OCI-LY3 (cell line): ENCODE results near the gene NR4A2.

ENCODE experiments used
- H2AFZ ChIP-seq: fragments of 200-600, 300-600 bp; shearing (Covaris generic); 2 replicates; pipeline ENCODE4 v1.6.0; 2014; ENCODE audit warnings: antibody characterized with exemption, low read depth, low read length
- H3K27ac ChIP-seq: fragments of 200-600, 300-600 bp; sonication (generic); 2 replicates; pipeline ENCODE4 v1.5.1; 2014; ENCODE audit warnings: mild to moderate bottlenecking, low read length, moderate library complexity, mixed read lengths
- H3K27me3 ChIP-seq: fragments of 200-600, 300-600 bp; sonication (generic); 2 replicates; pipeline ENCODE4 v1.6.1; 2014; ENCODE audit warnings: low read depth, low read length, mixed read lengths
- H3K36me3 ChIP-seq: fragments of 200-600, 300-600 bp; sonication (generic); replicated peaks from 2 replicates; pipeline ENCODE3; 2014; ENCODE audit warnings: low read depth, low read length, mixed read lengths
- H3K4me1 ChIP-seq: fragments of 300-600, 200-600 bp; sonication (generic); 2 replicates; pipeline ENCODE4 v1.6.1; 2014; ENCODE audit warnings: low read length, mixed read lengths
- H3K4me2 ChIP-seq: fragments of 200-600, 300-600 bp; sonication (generic); 2 replicates; pipeline ENCODE4 v1.6.1; 2014; ENCODE audit warnings: low read length, mixed read lengths
- H3K4me3 ChIP-seq: fragments of 300-600, 200-600 bp; sonication (generic); 2 replicates; pipeline ENCODE4 v1.5.1; 2014; ENCODE audit warnings: antibody characterized with exemption, mild to moderate bottlenecking, low read length, moderate library complexity
- H3K79me2 ChIP-seq: fragments of 300-600, 200-600 bp; shearing (Covaris generic); 2 replicates; pipeline ENCODE4 v1.6.1; 2014; ENCODE audit warnings: mild to moderate bottlenecking, low read length, mixed read lengths
- H3K9ac ChIP-seq: fragments of 300-600, 200-600 bp; shearing (Covaris generic); 2 replicates; pipeline ENCODE4 v1.6.0; 2014; ENCODE audit warnings: mild to moderate bottlenecking, low read length, moderate library complexity
- H3K9me3 ChIP-seq: fragments of 200-600, 300-600 bp; shearing (Covaris generic); 2 replicates; pipeline ENCODE4 v1.6.1; 2014; ENCODE audit warnings: low read length, mixed read lengths; ENCODE audit not compliant: insufficient read depth
- H4K20me1 ChIP-seq: fragments of 200-600, 300-600 bp; sonication (generic); 2 replicates; pipeline ENCODE4 v1.6.1; 2016; ENCODE audit warnings: low read length, mixed read lengths; ENCODE audit not compliant: insufficient read depth
- EZH2phosphoT487 ChIP-seq: fragments of 200-600 bp; shearing (Covaris generic); IDR thresholded peaks from 2 replicates; pipeline ENCODE4 v1.6.1; 2018; ENCODE audit warnings: antibody characterized with exemption, mixed run types, low read depth
- TF ChIP-seq, protein P1 (sequence below): fragments of 200-600, 300-600 bp; sonication (generic); IDR thresholded peaks from 2 replicates; pipeline ENCODE4 v1.5.1; 2014; ENCODE audit warnings: antibody characterized with exemption, low read length, low read depth

Gene NR4A2

DNA sequence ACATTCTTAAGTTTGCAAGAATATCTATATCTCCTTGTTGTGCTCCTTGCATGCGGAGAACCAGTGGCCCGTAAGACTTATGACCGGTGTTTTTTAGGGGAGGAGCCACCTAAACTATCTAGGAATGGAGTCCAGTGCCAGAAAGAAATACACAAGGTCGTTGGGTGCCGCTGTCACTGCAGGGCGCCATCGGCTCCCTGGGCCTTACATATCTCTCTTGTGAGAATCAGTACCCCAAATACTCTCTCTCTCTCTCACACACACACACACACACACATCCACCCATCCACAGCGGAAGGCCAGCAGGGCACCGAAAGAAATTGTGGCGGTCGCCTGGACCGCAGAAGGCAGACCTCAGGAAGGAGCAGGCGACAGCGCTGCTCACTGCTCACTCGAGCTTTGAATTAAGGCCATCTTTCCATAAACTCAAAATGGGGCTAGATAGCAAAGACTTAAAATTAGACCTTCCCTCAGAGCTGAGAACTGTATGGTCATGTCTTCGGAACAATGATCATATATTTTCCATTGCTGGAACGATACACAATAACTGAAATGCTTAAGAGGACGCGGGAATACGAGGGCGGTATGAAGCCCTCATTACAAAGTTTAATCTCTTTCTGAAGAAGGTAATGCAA is 10.4 kb downstream of the NR4A2 start:
- no peaks in the 10 kb centered on the region for H3K27me3 ChIP-seq

DNA sequence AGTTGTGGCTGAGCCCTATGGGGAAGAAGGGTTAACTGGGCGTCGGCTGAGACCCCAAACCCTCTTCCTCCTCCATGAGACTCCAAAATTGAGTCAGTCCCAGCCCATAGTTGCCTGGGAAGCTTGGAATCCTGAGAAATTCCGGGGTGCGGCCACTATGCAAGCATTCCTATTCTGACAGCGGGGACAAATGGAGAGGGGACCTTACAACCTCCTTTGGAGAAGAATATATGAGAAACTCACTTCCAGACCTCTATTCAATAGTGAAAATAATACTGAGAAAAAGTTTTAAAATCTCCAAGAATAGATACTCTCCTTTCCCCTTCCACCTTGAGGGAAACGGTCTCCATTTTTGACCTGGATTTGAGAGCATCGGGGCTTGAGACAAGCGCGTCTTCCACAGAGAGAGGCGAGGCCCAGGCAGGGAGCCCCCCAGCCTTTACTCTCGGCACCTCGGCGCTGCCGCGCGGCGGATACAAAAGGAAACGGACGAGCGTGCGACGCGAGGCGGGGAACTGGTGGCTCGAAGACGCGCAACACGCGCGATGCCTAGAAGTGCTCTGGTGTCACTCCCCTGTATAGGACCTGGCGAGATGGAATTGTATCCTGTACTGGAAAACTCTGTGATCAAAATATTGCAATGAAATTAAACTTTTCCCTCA is 11.1 kb downstream of the NR4A2 start:
- no peak overlapping the region for H3K27ac ChIP-seq
- no peaks in the 10 kb centered on the region for H3K79me2 ChIP-seq
- TF ChIP-seq, protein P1, sequence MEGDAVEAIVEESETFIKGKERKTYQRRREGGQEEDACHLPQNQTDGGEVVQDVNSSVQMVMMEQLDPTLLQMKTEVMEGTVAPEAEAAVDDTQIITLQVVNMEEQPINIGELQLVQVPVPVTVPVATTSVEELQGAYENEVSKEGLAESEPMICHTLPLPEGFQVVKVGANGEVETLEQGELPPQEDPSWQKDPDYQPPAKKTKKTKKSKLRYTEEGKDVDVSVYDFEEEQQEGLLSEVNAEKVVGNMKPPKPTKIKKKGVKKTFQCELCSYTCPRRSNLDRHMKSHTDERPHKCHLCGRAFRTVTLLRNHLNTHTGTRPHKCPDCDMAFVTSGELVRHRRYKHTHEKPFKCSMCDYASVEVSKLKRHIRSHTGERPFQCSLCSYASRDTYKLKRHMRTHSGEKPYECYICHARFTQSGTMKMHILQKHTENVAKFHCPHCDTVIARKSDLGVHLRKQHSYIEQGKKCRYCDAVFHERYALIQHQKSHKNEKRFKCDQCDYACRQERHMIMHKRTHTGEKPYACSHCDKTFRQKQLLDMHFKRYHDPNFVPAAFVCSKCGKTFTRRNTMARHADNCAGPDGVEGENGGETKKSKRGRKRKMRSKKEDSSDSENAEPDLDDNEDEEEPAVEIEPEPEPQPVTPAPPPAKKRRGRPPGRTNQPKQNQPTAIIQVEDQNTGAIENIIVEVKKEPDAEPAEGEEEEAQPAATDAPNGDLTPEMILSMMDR, result no peak
- TF ChIP-seq EZH2phosphoT487, result no peak
- H2AFZ ChIP-seq, result no peak overlapping the region
- H4K20me1 ChIP-seq, result no peaks in the 10 kb centered on the region
- no peaks in the 10 kb centered on the region for H3K4me1 ChIP-seq
- H3K4me2 ChIP-seq, result no peak overlapping the region
- no peak overlapping the region for H3K4me3 ChIP-seq
- H3K9me3 ChIP-seq, result no peaks in the 10 kb centered on the region
- H3K36me3 ChIP-seq, result no peaks in the 10 kb centered on the region
- no peaks in the 10 kb centered on the region for H3K27me3 ChIP-seq
- H3K9ac ChIP-seq, result no peak overlapping the region

More for the DNA sequence above, 10.4 kb downstream of the NR4A2 start:
- Histone ChIP-seq H3K9ac (no peak overlapping the region), H3K27ac (no peak overlapping the region), H3K9me3 (no peaks in the 10 kb centered on the region), H3K36me3 (no peaks in the 10 kb centered on the region), H2AFZ (no peak overlapping the region), H3K4me2 (no peak overlapping the region), H3K79me2 (no peaks in the 10 kb centered on the region), H3K4me1 (no peaks in the 10 kb centered on the region), H3K4me3 (no peak overlapping the region), H4K20me1 (no peaks in the 10 kb centered on the region)
- TF ChIP-seq, protein P1, result no peak
- no peak for TF ChIP-seq EZH2phosphoT487

DNA sequence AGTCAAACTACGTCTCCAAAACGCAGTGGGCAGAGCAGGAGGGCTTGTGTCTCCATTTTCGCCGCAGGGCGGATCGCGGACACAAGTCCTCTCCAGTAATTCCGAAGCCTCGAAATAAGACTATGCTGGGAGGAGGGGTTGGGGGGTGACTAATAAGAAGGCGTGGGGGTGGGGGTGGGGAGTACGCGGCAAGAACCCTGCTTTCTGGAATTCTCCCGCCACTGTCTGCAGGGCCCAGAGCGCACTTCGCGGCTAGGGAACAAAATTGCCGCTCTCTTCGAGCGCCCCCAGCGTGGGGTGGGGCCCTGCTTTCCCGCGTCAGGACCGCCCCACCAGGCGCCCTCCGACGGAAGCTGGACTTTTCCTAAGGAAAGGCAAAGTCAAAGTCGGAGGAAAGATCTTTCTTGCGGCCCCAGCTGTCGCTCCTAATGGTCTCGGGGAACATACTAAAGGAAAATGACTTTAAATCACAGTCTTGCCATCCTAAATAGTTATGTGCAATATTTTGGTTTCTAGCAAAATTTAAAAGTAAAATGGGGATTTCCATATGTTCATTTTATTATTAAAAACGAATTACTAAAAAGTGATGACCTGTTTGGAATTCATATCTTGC is 11.9 kb downstream of the NR4A2 start:
- H3K9ac ChIP-seq, result no peak overlapping the region
- H3K4me2 ChIP-seq, result no peak overlapping the region
- no peak overlapping the region for H3K27ac ChIP-seq
- no peaks in the 10 kb centered on the region for H4K20me1 ChIP-seq
- TF ChIP-seq, protein P1, result no peak
- no peak for TF ChIP-seq EZH2phosphoT487
- H3K36me3 ChIP-seq, result no peaks in the 10 kb centered on the region
- no peak overlapping the region for H3K4me3 ChIP-seq
- no peaks in the 10 kb centered on the region for H3K79me2 ChIP-seq
- no peaks in the 10 kb centered on the region for H3K4me1 ChIP-seq
- H2AFZ ChIP-seq, result no peak overlapping the region
- no peaks in the 10 kb centered on the region for H3K27me3 ChIP-seq
- H3K9me3 ChIP-seq, result no peaks in the 10 kb centered on the region

DNA sequence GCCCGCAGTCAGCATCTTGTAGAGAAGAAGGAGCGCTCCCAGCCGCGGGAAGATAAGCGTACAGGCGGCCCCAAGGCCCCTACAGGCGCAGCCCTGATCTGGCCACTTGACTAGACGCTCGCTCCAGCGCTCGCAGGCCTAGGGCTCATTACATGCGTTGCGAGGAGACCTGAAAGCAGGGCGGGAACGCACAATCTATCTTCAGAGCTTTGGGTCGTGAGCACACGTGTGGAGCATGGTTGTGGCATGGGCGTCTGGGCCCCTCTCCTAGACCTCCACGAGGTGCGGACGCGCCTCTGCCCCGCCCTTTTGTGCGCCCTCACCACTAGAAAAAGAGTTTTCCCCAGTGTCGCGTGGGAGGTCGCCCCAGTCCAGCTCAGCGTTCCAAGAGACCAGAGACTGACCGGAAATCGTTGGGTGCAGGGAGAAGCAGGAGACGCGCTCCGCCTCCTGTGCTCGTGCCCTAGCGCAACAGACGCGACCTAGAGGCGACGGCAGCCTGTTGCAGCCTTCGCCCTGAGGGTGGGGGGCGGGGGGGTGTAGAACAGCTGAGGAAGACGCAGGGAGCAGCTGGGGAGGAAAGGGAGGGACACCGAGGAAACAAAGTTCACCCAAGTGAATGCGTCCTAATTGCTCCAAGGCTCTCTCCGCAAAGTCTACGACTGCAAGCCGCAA is 12.6 kb downstream of the NR4A2 start:
- Histone ChIP-seq H3K4me3 (no peak overlapping the region), H3K4me2 (no peak overlapping the region), H3K79me2 (no peaks in the 10 kb centered on the region), H3K27ac (no peak overlapping the region), H3K9ac (no peak overlapping the region), H4K20me1 (no peaks in the 10 kb centered on the region), H3K36me3 (no peaks in the 10 kb centered on the region), H3K9me3 (no peaks in the 10 kb centered on the region), H2AFZ (no peak overlapping the region), H3K27me3 (no peaks in the 10 kb centered on the region), H3K4me1 (no peaks in the 10 kb centered on the region)
- TF ChIP-seq, protein P1, result no peak
- no peak for TF ChIP-seq EZH2phosphoT487
